A204.1 (cell line): ENCODE data around the gene CTBP2.

Experiments used
- FAIRE-seq: peaks from 2 replicates; lab custom pipeline; 2012; peaks lifted over from hg19 to GRCh38; lab: Jason Lieb, UNC

CTBP2 gene

DNA sequence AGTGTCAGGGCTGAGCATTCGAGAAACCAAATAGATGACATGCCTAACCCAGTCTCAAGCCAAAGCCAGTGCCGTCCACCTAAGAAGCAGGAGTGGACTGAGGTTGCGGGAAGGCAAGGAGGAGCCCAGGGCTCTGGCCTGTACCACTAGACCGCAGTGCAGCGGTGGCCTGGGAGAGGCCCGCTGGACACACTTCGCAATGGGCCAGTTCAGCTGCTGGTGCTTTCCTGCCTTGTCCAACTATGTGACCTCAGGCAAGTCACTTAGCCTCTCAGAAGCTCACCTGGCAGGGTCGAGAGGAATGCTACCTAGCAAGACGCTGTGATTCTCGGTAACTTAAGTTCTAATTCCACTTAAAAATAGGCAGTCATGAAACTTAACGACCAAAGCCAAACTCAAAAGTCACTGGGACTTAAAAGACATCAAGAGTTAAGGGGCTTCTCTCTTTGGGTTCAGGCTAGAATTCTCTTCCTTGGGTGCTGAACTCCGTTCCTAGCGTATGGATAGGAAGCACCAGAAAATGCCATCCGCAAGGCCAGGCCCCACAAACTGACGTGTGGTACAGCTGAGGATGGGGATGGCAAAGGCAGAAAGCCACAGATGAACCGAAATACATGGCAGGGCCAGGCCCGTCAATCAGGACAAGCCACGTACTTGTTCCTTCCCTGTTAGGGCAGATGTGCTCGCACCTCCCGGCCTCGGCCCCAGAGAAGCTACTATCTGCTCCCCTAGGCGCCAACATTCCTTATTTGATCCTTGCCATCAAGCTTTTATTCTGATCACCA, 34.2 kb downstream of the CTBP2 start:
- FAIRE-seq = no peak

DNA sequence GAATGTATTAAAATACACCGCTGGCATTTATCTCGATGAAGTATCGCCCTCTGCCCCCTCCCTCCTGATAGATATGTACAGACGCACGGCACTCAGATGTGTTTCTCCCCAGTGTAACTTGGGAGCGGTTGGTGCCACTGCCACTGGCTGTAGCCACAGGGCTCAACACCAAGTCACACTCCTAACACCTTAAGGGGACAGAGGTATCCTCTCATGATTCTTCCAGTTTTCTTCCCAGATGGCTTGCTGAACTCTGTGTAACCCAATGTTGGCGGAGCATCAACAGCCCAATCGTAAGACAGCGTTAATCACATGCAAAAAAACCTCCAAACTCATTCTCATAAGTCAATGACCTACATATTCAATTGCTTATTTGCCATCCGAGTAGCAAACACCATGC, 35.5 kb downstream of the CTBP2 start:
- no peak for FAIRE-seq

GRCh38 chr10:125124115-125124487, 36.3 kb downstream of the CTBP2 start:
- FAIRE-seq = no peak

- FAIRE-seq = no peak
Measured at GRCh38 chr10:125123476-125124114, 36.8 kb downstream of the CTBP2 start.

- no peak for FAIRE-seq
Measured at GRCh38 chr10:125122566-125122965, 37.8 kb downstream of the CTBP2 start.

DNA sequence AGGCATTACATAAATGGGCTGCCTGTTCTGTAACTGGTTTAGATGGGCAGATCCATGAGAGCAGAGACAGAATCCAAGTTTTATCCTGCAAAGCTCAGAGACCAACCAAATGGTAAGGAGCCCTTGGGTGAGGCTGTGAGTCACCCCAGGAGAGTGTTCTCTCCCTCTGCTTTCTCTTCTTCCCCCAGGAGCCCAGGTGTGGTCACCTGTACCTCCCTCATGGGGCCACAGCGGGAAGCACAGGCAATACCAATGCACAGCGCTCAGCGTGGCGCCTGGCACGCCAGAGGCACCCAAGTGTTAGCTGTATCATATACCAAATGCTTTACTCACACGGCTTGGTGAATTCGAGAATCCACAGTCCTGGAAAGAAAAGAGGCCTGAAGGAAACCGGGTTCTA, 39.4 kb downstream of the CTBP2 start:
- FAIRE-seq = no peak

DNA sequence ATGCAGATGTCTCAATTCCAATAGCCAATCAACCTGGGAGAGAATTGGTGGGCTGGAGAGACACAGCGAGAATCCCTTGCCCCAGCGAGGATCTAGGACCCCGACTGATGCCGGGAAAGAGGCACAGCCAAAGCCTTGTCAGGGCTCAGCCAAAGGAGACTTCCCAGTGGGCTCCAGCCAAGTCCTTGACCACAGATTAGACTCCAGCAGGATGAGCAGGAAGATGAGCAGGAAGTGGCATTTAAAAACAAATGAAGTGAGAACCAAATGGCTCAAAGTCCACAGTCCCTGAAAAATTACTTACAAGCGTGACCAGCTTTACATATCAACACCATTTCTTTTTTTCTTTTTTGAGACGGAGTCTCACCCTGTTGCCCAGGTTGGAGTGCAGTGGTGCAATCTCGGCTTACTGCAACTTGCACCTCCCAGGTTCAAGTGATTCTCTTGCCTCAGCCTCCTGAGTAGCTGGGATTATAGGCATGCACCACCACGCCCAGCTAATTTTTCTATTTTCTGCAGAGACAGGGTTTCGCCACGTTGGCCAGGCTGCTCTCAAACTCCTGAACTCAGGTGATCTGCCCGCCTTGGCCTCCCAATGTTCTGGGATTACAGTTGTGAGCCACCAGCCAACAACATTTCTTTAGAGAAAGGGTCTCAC, 40.2 kb downstream of the CTBP2 start:
- FAIRE-seq = no peak

DNA sequence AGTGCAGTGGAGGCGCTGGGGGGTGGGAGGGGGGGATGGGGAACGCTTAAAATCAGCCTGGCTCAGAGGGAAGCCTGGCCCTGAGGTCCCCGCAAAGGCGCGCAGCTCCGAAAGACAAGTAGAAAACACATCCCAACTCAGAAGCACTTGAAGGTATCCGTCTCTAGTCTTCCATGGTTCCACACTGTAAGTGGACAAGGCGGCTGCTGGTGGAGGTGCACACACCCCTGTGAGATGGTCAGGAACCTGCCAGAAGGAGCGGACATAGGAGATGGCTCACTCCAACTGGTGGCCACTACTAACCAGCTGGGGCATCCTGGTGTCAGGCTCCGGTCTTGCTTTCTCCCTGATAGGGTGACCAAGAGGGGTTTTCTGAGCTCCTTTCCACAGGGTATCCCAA, 41.7 kb downstream of the CTBP2 start:
- FAIRE-seq = no peak

- FAIRE-seq = no peak
Measured at GRCh38 chr10:125118011-125118611, 42.3 kb downstream of the CTBP2 start.

- no peak for FAIRE-seq
Measured at GRCh38 chr10:125116652-125117310, 43.6 kb downstream of the CTBP2 start.

GRCh38 chr10:125116041-125116649, 44.2 kb downstream of the CTBP2 start:
- no peak for FAIRE-seq

GRCh38 chr10:125115409-125115808, 45.0 kb downstream of the CTBP2 start:
- no peak for FAIRE-seq

GRCh38 chr10:125114761-125115391, 45.5 kb downstream of the CTBP2 start:
- FAIRE-seq = no peak

- no peak for FAIRE-seq
Measured at GRCh38 chr10:125113691-125114371, 46.5 kb downstream of the CTBP2 start.

DNA sequence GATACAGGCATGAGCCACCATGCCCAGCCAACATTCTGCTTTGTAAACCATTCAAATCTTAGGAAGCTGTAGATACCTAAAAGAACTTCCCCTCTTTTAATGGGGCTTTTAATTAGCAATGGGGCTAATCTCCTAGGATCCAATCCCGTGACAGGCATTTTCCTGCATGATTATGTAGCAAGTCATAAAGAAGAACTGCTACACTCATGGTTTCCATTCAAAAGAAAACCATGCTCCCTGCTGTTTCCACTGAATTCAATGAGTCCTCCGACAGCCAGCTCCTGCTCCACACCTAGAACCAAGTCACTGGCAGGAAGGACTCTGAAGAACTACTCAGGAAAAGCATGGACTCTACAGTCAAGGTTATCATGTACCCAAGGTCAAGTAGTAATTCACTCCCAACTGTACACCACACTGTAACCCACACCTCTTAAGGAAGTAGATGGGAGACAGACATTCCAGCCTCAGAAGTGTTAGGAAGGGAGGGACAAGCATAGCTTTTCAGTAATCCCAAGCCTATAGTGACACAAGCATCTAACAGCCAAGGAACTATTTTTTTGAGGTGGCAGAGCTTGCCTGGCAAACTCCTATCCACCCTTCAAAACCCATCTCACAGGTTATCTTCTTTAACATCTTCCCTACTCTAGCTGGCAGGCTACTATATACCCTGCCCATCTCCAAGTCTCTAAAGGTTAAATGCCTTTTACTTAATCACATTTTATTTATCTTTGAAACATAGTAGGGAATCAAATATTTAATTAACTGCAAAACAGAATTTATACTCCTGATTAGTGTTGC, 47.5 kb downstream of the CTBP2 start:
- FAIRE-seq = no peak

DNA sequence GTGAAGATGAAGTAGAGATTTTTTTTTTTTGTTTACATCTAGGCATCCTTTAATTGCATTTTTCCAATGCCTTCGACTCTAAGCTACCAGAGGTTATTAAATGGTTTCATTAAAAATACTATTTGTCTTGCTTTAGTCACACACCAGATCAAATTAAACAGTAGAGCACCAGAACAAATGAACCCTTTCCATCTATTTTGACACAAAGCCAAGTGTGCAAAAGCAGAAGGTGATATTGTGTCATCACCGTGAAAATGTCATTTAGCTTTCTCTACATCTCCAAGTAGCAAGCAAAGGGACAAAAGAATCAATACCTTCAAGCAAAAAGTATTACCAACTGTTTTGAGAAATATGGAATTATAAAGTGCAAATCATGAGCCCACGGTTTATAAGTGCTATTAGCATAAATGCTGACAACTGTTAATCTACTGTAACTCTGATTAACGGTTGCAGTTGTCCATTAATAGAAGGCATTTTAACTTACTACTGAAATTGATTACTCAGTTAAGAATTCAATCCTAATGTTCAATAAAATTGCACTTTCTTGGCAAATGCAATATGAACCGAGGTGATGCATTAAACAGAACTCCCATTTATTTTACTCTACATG, 49.1 kb downstream of the CTBP2 start:
- no peak for FAIRE-seq

GRCh38 chr10:125107965-125108580, 52.3 kb downstream of the CTBP2 start:
- FAIRE-seq = no peak

GRCh38 chr10:125107166-125107949, 53.0 kb downstream of the CTBP2 start:
- FAIRE-seq = no peak
